ENCODE measurements around the gene LDHAL6B. TPM values are rescaled to one million over a fixed set of nuclear protein-coding genes. Genes with fewer than 3 reads are reported as not detected.

LDHAL6B gene
- total and polyA plus RNA-seq, 2 of the 8 experiments (the other 6 are each of a cell fraction or from before 2014, with no cell fraction given), result not detected

- no peak overlapping the region for H4K91ac ChIP-seq (replicated peaks; ENCODE audit: insufficient read length, low read length)
- no peak overlapping the region for H2BK120ac ChIP-seq (replicated peaks; ENCODE audit: low read depth, low read length)
- no peak overlapping the region for H3K4me2 ChIP-seq (ENCODE audit: insufficient read depth in 1 of 2, low read depth in 2 of 2, low read length in 2 of 2)
- H3K79me2 ChIP-seq (ENCODE audit: control insufficient read depth in 1 of 2, insufficient read depth in 2 of 2, low read length in 2 of 2), result no peaks in the 10 kb centered on the region
- H2AFZ ChIP-seq (ENCODE audit: low read length), result no peak overlapping the region
- DNase-seq (ENCODE audit: low read depth in 1 of 2, low spot score in 2 of 2) (no peak), FAIRE-seq (no peak)
- no peak overlapping the region for H3K4me3 ChIP-seq (ENCODE audit: extremely low read depth in 1 of 4, insufficient read depth in 2 of 4, low read depth in 3 of 4, low read length in 4 of 4)
- H2BK15ac ChIP-seq (ENCODE audit: low read length), result no peak overlapping the region
- H3K4ac ChIP-seq (replicated peaks; ENCODE audit: insufficient read length, low read depth, low read length), result no peak overlapping the region
- H2BK5ac ChIP-seq (ENCODE audit: low read depth, low read length), result no peak overlapping the region
- H3K18ac ChIP-seq (ENCODE audit: extremely low read depth, low read length), result no peak overlapping the region
- H3K14ac ChIP-seq (ENCODE audit: insufficient read length), result no peak overlapping the region
- TF ChIP-seq JUN (IDR thresholded peaks at IDR 0.05; ENCODE audit: low read depth, low read length), result no peak
- no peaks in the 10 kb centered on the region for H3K79me1 ChIP-seq (ENCODE audit: low read depth, low read length)
- ChIA-PET CTCF (ENCODE audit: partially characterized antibody) (interaction anchor here (0.6 to 4.1 kb wide), 7 partner anchors 9 to 330 kb away, joined by 3 to 24 read pairs (median 4); no protein-coding TSS in a partner anchor), POLR2A (ENCODE audit: partially characterized antibody) (no interaction called here)
- H4K8ac ChIP-seq (ENCODE audit: extremely low read depth, insufficient read depth, low read length), result no peak overlapping the region
- H2AK5ac ChIP-seq (ENCODE audit: low read depth, low read length), result no peak overlapping the region
- H2BK20ac ChIP-seq (ENCODE audit: low read length), result no peak overlapping the region
- H3K27me3 ChIP-seq (replicated peaks in 1 of 4; ENCODE audit: control insufficient read depth in 3 of 4, extremely low read depth in 1 of 4, insufficient read depth in 3 of 4, low read length in 3 of 4), result no peaks in the 10 kb centered on the region
- WGBS, 2 experiments (ENCODE audit: extremely low coverage in 1 of 2, insufficient coverage in 1 of 2, insufficient read length in 1 of 2, insufficient replicate concordance in 2 of 2, low coverage in 1 of 2, low lambda C conversion rate in 2 of 2, missing lambda C conversion rate in 1 of 2), result 96% methylated on average over 8 of the region's 8 CpGs; no CpG with 5 or more reads in 1 of the 2 experiments
- peaks cover 2 to 31% (median 8%) of the 10 kb centered on the region in 4 experiments; a peak in 6 of 8 replicates for H3K36me3 ChIP-seq (ENCODE audit: control insufficient read depth in 2 of 4, insufficient read depth in 4 of 4, low read length in 3 of 4)
- H3K23me2 ChIP-seq (ENCODE audit: low read depth, low read length), result no peaks in the 10 kb centered on the region
- no peaks in the 10 kb centered on the region for H3K9me3 ChIP-seq (ENCODE audit: insufficient read depth in 2 of 2, low read depth in 1 of 2, low read length in 1 of 2)
- no peak overlapping the region for H3K23ac ChIP-seq (ENCODE audit: insufficient read length)
- no peak overlapping the region for H3K27ac ChIP-seq (ENCODE audit: low read depth, low read length)
- H4K5ac ChIP-seq (ENCODE audit: insufficient read length, low read depth, low read length), result no peak overlapping the region
- H4K20me1 ChIP-seq (replicated peaks in 1 of 2; ENCODE audit: control insufficient read depth in 1 of 2, insufficient read depth in 2 of 2, low read length in 2 of 2), result peaks cover 0 to 1% of the 10 kb centered on the region in 2 experiments
- H2BK12ac ChIP-seq (ENCODE audit: low read depth, low read length), result no peak overlapping the region
- H3K9ac ChIP-seq (replicated peaks in 1 of 4; ENCODE audit: extremely low read depth in 1 of 4, low read depth in 3 of 4, low read length in 3 of 4), result no peak overlapping the region
- no peaks in the 10 kb centered on the region for H3K4me1 ChIP-seq (replicated peaks in 1 of 4; ENCODE audit: control insufficient read depth in 3 of 4, insufficient read depth in 4 of 4, low read length in 3 of 4)
- H3K56ac ChIP-seq (replicated peaks; ENCODE audit: insufficient read length, low read depth, low read length), result no peak overlapping the region
Observed at GRCh38 chr15:59171067-59171397, 35.6 kb upstream of the LDHAL6B start.

All from H1 (cell line).